HFFc6 (cell line): Measurements from ENCODE around the gene MRPL32. TPM values are rescaled to one million over a fixed set of nuclear protein-coding genes. Genes with fewer than 3 reads are reported as not detected.
A peak's percentile ranks its signal among the peaks of the same experiment; 100 is the strongest.

ENCODE experiments used
- DNase-seq: peaks from one replicate; pipeline ENCODE4 v3.0.0-alpha.2; 2018
- H3K27ac Mint-ChIP-seq: 2 replicates; pipeline ENCODE4 v1.8.0; 2020; ENCODE audit warnings: mild to moderate bottlenecking, mixed read lengths
- H3K27me3 Mint-ChIP-seq: 2 replicates; pipeline ENCODE4 v1.8.0; 2021; ENCODE audit warnings: mild to moderate bottlenecking, moderate library complexity, mixed read lengths; ENCODE audit not compliant: insufficient read depth
- H3K36me3 Mint-ChIP-seq: 2 replicates; pipeline ENCODE4 v1.8.0; 2021; ENCODE audit warnings: low read depth, mixed read lengths
- H3K4me1 Mint-ChIP-seq: 2 replicates; pipeline ENCODE4 v1.8.0; 2020; ENCODE audit warnings: low read depth, mixed read lengths
- H3K4me3 Mint-ChIP-seq: 2 replicates; pipeline ENCODE4 v1.8.0; 2020; ENCODE audit warnings: mild to moderate bottlenecking, moderate library complexity, mixed read lengths
- H3K9me3 Mint-ChIP-seq: 2 replicates; pipeline ENCODE4 v1.8.0; 2020; ENCODE audit warnings: mild to moderate bottlenecking, mixed read lengths
- total RNA-seq, 6 experiments: library from RNA; stranded (reverse); fragmentation: NEBNext Ultra II Directional; extraction: Animal tissue kit (Norgen Biotek cat#: 25700); gene quantifications; 2 replicates in 1 of 6; 3 replicates in 5 of 6; pipeline ENCODE4 v1.2.3, GENCODE V29; 2021
- TF ChIP-seq, protein P1 (sequence below): fragments of 200-600 bp; sonication (generic); IDR thresholded peaks from 2 replicates; pipeline ENCODE4 v1.5.0; 2021; ENCODE audit warnings: antibody characterized with exemption, mild to moderate bottlenecking

The MRPL32 gene
- total RNA-seq, 6 experiments from 2014 or later: 49.2 to 69.6 (median 58.8) TPM

DNA sequence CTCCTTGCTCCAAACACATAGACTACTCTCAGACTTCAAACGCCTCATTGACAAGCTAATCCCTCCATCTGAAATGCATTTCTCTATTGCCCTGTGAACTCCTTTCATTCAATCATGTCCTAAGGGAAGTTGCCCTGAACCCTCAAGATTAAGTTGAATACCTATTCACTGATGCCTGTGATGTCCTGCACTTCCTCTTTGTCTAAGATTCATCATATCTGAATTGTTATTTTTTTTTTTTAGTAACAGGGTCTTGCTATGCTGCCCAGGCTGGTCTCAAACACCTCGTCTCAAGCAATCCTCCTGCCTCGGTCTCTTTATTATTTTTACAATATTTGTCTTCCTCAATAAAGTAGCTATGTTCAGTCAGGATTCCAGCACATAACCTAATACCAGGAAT lies 3.4 kb upstream of the MRPL32 start:
- TF ChIP-seq, protein P1, sequence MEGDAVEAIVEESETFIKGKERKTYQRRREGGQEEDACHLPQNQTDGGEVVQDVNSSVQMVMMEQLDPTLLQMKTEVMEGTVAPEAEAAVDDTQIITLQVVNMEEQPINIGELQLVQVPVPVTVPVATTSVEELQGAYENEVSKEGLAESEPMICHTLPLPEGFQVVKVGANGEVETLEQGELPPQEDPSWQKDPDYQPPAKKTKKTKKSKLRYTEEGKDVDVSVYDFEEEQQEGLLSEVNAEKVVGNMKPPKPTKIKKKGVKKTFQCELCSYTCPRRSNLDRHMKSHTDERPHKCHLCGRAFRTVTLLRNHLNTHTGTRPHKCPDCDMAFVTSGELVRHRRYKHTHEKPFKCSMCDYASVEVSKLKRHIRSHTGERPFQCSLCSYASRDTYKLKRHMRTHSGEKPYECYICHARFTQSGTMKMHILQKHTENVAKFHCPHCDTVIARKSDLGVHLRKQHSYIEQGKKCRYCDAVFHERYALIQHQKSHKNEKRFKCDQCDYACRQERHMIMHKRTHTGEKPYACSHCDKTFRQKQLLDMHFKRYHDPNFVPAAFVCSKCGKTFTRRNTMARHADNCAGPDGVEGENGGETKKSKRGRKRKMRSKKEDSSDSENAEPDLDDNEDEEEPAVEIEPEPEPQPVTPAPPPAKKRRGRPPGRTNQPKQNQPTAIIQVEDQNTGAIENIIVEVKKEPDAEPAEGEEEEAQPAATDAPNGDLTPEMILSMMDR: no peak
- H3K27ac Mint-ChIP-seq: peak overlapping the region; percentile 27; the same call in 1 of the 2 replicates
- H3K4me3 Mint-ChIP-seq: no peak overlapping the region
- H3K36me3 Mint-ChIP-seq: peaks cover 19% of the 10 kb centered on the region
- no peaks in the 10 kb centered on the region for H3K9me3 Mint-ChIP-seq
- H3K4me1 Mint-ChIP-seq: peaks cover 51% of the 10 kb centered on the region
- H3K27me3 Mint-ChIP-seq: no peaks in the 10 kb centered on the region; the same call in 1 of the 2 replicates
- no peak for DNase-seq

DNA sequence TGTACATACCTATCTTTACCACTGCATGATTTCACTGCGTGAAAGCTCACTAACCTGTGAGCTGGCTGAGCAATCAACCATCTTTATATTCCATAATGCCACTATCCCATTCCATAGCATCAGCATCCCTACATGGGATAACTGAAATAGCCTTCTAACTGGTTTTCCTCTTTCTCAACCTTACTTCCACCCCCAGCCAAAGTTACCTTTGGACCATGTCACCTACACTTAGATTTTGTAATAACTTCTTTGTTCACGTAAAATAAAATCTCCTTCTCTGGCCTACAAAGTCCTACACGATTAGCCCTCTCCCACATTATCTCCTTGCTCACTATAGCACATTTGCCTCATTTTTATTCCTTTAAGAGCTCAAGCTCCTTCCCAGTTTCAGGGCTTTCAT lies 2.7 kb upstream of the MRPL32 start:
- Mint-ChIP-seq H3K9me3 (no peaks in the 10 kb centered on the region), H3K4me1 (peaks cover 55% of the 10 kb centered on the region), H3K27ac (peak overlapping the region; percentile 24), H3K4me3 (peak overlapping the region; percentile 100), H3K27me3 (no peaks in the 10 kb centered on the region; the same call in 1 of the 2 replicates), H3K36me3 (peaks cover 17% of the 10 kb centered on the region)
- TF ChIP-seq, protein P1: no peak
- DNase-seq: no peak

DNA sequence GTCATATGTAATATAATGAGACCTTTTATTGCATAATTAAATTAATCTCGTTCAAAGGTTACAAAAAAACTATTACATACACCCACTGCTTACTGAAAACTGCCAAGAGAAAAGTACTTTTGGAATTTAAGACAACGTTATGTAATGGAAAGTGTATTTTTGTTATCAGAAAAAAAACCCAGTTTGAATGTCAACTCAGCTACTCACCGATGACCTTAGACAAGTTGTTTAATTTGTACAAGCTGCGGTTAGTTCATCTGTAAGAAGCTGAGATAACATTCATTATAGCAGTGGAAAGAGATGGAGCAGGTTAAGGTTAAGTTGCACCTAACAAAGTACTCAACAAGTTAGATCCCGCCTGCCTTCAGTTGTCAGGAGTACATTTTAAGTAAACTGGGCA lies 1.3 kb upstream of the MRPL32 start:
- Mint-ChIP-seq H3K4me1 (peaks cover 48% of the 10 kb centered on the region), H3K27me3 (no peaks in the 10 kb centered on the region; the same call in 1 of the 2 replicates), H3K27ac (peak overlapping the region; percentile 98), H3K36me3 (peaks cover 8% of the 10 kb centered on the region; the same call in 1 of the 2 replicates), H3K9me3 (no peaks in the 10 kb centered on the region), H3K4me3 (peak overlapping the region; percentile 100)
- TF ChIP-seq, protein P1: no peak
- no peak for DNase-seq

DNA sequence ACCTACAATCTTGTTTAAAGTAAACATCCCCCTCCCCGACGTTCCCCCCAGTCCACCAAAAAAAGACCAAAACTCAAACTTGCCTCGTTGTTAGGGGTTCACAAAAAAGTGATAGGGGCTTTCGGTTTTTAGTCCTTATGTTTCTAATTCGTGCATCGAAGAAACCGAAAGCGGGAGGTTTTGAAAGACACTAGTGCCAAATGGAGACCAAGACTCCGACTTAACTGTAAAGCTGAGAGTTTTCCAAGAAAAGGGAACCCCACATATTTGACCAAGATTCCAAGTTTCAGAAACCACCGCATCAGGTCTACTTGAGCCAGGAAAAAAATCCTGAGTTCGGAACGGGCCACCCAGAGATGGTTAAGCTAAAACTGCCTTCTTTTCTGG lies 736 bp upstream of the MRPL32 start:
- Mint-ChIP-seq H3K9me3 (no peaks in the 10 kb centered on the region), H3K4me1 (peaks cover 48% of the 10 kb centered on the region), H3K4me3 (peak overlapping the region; percentile 100), H3K27me3 (no peaks in the 10 kb centered on the region; the same call in 1 of the 2 replicates), H3K36me3 (peaks cover 10% of the 10 kb centered on the region; the same call in 1 of the 2 replicates), H3K27ac (peak overlapping the region; percentile 98)
- TF ChIP-seq, protein P1: no peak
- DNase-seq: no peak

DNA sequence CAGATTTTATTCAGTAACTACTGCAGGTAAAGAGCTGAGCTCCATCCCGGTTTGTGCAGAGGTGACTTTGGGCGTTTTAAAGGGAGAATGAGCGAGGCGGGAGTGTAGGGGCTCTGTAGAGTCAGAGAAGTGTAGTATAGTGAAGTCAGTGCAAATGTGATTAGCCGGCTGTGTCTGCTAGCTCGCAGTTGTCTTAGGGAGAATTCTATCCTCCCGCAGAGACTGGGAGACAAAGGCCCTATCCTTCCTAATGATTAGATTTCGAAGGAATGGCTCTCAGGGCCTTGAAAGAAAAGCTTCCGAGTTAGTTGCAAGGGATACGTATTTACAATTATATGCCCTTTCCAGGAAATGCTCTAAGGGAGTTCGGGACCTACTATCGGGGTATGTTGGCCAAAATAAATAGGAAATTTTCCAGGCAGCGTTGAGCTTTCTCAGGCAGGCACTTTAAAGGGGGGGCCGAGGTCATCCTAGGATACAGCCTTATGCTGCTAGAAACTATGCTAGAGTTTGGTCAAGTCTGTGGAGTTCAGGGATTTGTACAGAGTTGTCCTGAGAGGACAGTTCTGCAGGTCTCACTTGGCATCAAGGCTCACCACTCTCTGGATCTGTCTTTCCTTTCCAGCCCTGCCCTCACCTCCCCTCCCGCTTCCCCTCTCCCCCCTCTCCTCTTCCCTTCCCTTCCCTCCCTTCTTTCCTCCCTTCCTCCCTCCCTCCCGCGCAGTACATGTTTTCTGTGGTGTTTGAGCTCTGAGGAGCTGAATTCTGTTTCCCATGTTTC lies 825 bp downstream of the MRPL32 start:
- Mint-ChIP-seq H3K27me3 (no peaks in the 10 kb centered on the region; the same call in 1 of the 2 replicates), H3K9me3 (no peaks in the 10 kb centered on the region), H3K36me3 (peaks cover 14% of the 10 kb centered on the region), H3K27ac (peak overlapping the region; percentile 98), H3K4me3 (peak overlapping the region; percentile 100), H3K4me1 (peaks cover 44% of the 10 kb centered on the region)
- TF ChIP-seq, protein P1: no peak
- no peak for DNase-seq
